OCI-LY7 (cell line): ENCODE data around the gene ANKRD40. TPM values are rescaled to one million over a fixed set of nuclear protein-coding genes. Genes with fewer than 3 reads are reported as not detected.

Experiments used
- BruUV-seq: library from RNA; stranded (reverse); fragments of 400-500 nt; replicated peaks from 2 replicates; lab custom pipeline; 2021; lab: Mats Ljungman, UMichigan
- CTCF ChIA-PET: fragments of 300-600 bp; sonication (Branson Sonifier 250); formaldehyde crosslinking; loops from one replicate; lab custom pipeline; 2022; ENCODE audit warnings: antibody characterized with exemption; ENCODE audit not compliant: unreplicated experiment; lab: Charles Lee
- POLR2A ChIA-PET: fragments of 300-600 bp; sonication (Branson Sonifier 250); formaldehyde crosslinking; loops from one replicate; lab custom pipeline; 2022; ENCODE audit warnings: antibody characterized with exemption; lab: Charles Lee
- DNase-seq: peaks from one replicate; pipeline ENCODE4 v3.0.0-alpha.2; 2015; ENCODE audit warnings: low spot score
- H2AFZ ChIP-seq: fragments of 200-600 bp; sonication (generic), shearing (Covaris generic); 2 replicates; pipeline ENCODE4 v1.6.1; 2014; ENCODE audit warnings: mild to moderate bottlenecking, antibody characterized with exemption, low read length, moderate library complexity
- H3K27ac ChIP-seq: fragments of 200-600 bp; sonication (generic); 2 replicates; pipeline ENCODE4 v1.5.1; 2014; ENCODE audit warnings: mixed run types, low read depth, mild to moderate bottlenecking, moderate library complexity, low read length, inconsistent platforms; ENCODE audit not compliant: poor library complexity, severe bottlenecking
- H3K36me3 ChIP-seq: fragments of 200-600 bp; sonication (generic); 2 replicates; pipeline ENCODE4 v1.6.1; 2014; ENCODE audit warnings: mild to moderate bottlenecking, antibody characterized with exemption, low read length, moderate library complexity, mixed read lengths; ENCODE audit not compliant: insufficient read depth
- H3K4me1 ChIP-seq: fragments of 200-600 bp; sonication (generic); 2 replicates; pipeline ENCODE4 v1.5.1; 2014; ENCODE audit warnings: mild to moderate bottlenecking, low read length; ENCODE audit not compliant: insufficient read depth, poor library complexity, severe bottlenecking
- H3K4me2 ChIP-seq: fragments of 200-600 bp; sonication (generic); 2 replicates; pipeline ENCODE4 v1.6.1; 2014; ENCODE audit warnings: mild to moderate bottlenecking, low read length
- H3K4me3 ChIP-seq: fragments of 200-600 bp; sonication (generic); 2 replicates; pipeline ENCODE4 v1.5.1; 2014; ENCODE audit warnings: mild to moderate bottlenecking, low read depth, low read length; ENCODE audit not compliant: poor library complexity, severe bottlenecking
- H3K79me2 ChIP-seq: fragments of 200-600 bp; sonication (generic); 2 replicates; pipeline ENCODE4 v1.6.1; 2016; ENCODE audit warnings: low read depth, mild to moderate bottlenecking, low read length, moderate library complexity, mixed read lengths; ENCODE audit not compliant: insufficient read depth
- H3K9me2 ChIP-seq: fragments of 200-600 bp; sonication (generic); 2 replicates; pipeline ENCODE4 v1.6.1; 2016; ENCODE audit warnings: mild to moderate bottlenecking, low read length, mixed read lengths; ENCODE audit not compliant: insufficient read depth
- H3K9me3 ChIP-seq: fragments of 200-600 bp; sonication (generic); 2 replicates; pipeline ENCODE4 v1.6.1; 2014; ENCODE audit warnings: mild to moderate bottlenecking, mixed run types, low read length, mixed read lengths
- H4K20me1 ChIP-seq: fragments of 200-600 bp; sonication (generic); 2 replicates; pipeline ENCODE4 v1.6.1; 2014; ENCODE audit warnings: mild to moderate bottlenecking, antibody characterized with exemption, low read length, moderate library complexity, mixed read lengths; ENCODE audit not compliant: insufficient read depth
- CTCF ChIP-seq: fragments of 200-600 bp; sonication (generic); conservative IDR thresholded peaks from 2 replicates; pipeline ENCODE4 v1.5.1; 2014; ENCODE audit warnings: mild to moderate bottlenecking, antibody characterized with exemption, low read length, moderate library complexity, mixed read lengths
- EZH2phosphoT487 ChIP-seq: fragments of 200-600 bp; sonication (generic); IDR thresholded peaks from 2 replicates; pipeline ENCODE4 v1.6.1; 2018; ENCODE audit warnings: low read depth, borderline replicate concordance, mild to moderate bottlenecking, mixed run types, antibody characterized with exemption, low read length, moderate library complexity, mixed read lengths
- intact Hi-C: fragments of 100-400 bp; cut with micrococcal nuclease; formaldehyde crosslinking; loops from one replicate; pipeline ENCODE4 v1.10.0; 2022; ENCODE audit not compliant: unreplicated experiment
- total RNA-seq, 2 experiments: library from RNA; depleted of rRNA in 1 of 2; stranded (reverse); fragments of >200 nt in 1 of 2; shearing (Covaris generic) in 1 of 2; gene quantifications; 2 replicates each; pipeline ENCODE4 v1.2.3, GENCODE V29; 2014 to 2022

ANKRD40 gene
- total RNA-seq, 2 experiments from 2014 or later, result 27.7 to 47.9 TPM

DNA sequence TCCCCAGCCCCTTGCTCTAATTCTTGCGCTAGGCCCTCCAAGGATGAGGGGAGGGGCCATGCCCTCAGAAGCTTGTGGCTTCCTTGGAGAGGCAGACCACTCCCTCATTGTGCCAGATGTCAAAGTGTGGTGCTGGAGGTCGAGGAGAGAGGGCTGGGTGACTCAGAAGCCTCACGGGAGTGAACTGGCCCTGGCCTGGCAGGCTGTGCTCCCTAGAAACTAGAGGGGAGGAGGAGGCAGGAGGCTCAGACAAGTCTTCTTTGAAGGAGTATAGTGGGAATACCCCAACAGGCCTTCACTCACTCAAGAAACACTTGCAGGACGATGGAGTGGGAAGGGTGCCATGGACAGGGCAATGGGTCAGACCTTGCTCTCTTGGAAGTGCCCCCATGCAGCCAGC, 18.5 kb downstream of the ANKRD40 start:
- intact Hi-C loops, result no loop called here
- Histone ChIP-seq H3K9me3 (no peaks in the 10 kb centered on the region), H3K36me3 (peaks cover 28% of the 10 kb centered on the region)

DNA sequence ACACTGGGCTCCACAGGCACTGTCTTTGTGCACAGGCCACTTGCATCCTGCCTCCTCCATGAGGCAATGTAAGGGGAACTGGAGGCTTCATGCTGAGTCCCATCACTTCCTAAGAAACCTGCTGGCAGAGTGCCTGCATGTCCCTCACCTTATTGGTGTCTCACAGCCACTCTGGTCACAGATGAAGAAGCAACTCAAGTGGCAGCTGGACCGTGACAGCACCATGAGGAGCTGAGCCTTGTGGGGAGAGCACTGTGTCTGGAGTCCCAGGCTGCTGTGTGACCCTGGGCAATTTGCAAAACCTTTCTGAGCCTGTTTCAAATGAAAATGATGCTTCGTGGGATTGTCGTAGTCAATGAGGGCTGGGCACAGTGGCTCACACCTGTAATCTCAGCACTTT, 19.5 kb downstream of the ANKRD40 start:
- no peak for TF ChIP-seq CTCF
- TF ChIP-seq EZH2phosphoT487, result no peak

More for the DNA sequence above, 18.5 kb downstream of the ANKRD40 start:
- ChIA-PET CTCF (no interaction called here), POLR2A (no interaction called here)
- Histone ChIP-seq H3K4me1 (no peaks in the 10 kb centered on the region), H3K4me3 (no peak overlapping the region), H2AFZ (no peak overlapping the region), H3K79me2 (no peaks in the 10 kb centered on the region), H3K4me2 (no peak overlapping the region), H3K9me2 (no peaks in the 10 kb centered on the region), H4K20me1 (no peaks in the 10 kb centered on the region; the same call in 1 of the 2 replicates), H3K27ac (no peak overlapping the region)
- BruUV-seq, result no TSS peak
- no peak for DNase-seq
- TF ChIP-seq EZH2phosphoT487, result no peak
- no peak for TF ChIP-seq CTCF

DNA sequence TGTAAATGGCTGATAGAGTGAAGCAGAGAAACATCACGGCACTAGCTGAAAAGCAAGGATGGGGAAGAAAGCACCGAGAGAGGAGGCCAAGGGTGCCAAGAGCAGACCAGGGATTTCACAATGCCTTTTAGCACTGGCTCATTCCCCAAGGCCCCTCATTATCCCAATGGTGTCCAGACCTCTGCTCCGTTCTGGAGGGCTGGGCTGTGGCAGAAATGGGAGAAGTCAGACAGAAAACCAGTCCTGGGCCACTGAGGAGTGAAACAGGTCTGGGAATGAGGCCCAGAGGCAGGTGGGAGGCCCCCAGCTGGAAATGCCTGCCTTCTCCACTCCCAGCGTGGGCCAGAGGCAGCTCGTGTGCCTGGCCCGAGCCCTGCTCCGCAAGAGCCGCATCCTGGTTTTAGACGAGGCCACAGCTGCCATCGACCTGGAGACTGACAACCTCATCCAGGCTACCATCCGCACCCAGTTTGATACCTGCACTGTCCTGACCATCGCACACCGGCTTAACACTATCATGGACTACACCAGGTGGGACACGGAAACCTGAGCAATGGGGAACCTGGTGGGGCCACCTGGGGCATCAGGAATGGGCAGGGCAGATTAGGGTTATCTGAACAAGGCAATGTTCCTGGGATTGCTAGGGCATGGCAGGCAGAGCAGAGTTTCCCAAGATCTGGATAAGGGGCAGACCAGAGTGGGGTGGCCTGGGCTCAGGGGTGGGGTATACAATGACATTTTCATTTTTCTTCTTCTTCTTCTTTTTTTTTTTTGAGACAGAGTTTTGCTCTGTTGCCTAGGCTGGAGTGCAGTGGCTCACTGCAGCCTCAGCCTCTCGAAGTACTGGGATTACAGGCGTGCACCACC, 20.3 kb downstream of the ANKRD40 start:
- no peak overlapping the region for H2AFZ ChIP-seq
- no peak for DNase-seq
- BruUV-seq, result no TSS peak
- no peaks in the 10 kb centered on the region; the same call in 1 of the 2 replicates for H4K20me1 ChIP-seq
- H3K9me3 ChIP-seq, result no peaks in the 10 kb centered on the region
- H3K36me3 ChIP-seq, result peaks cover 10% of the 10 kb centered on the region; the same call in 1 of the 2 replicates
- intact Hi-C loops, result no loop called here
- H3K27ac ChIP-seq, result no peak overlapping the region
- H3K4me3 ChIP-seq, result no peak overlapping the region
- H3K9me2 ChIP-seq, result no peaks in the 10 kb centered on the region
- H3K79me2 ChIP-seq, result no peaks in the 10 kb centered on the region
- ChIA-PET POLR2A (no interaction called here), CTCF (no interaction called here)
- no peak overlapping the region for H3K4me2 ChIP-seq
- TF ChIP-seq EZH2phosphoT487 (no peak), CTCF (no peak)
- H3K4me1 ChIP-seq, result no peaks in the 10 kb centered on the region

More for the DNA sequence above, 19.5 kb downstream of the ANKRD40 start:
- ChIA-PET POLR2A (no interaction called here), CTCF (no interaction called here)
- no peaks in the 10 kb centered on the region for H3K4me1 ChIP-seq
- peaks cover 18% of the 10 kb centered on the region for H3K36me3 ChIP-seq
- no TSS peak for BruUV-seq
- H3K9me3 ChIP-seq, result no peaks in the 10 kb centered on the region
- no peak overlapping the region for H3K4me2 ChIP-seq
- no peak overlapping the region for H3K27ac ChIP-seq
- no peak overlapping the region for H3K4me3 ChIP-seq
- no peak for DNase-seq
- H2AFZ ChIP-seq, result no peak overlapping the region
- no peaks in the 10 kb centered on the region for H3K79me2 ChIP-seq
- intact Hi-C loops, result no loop called here
- no peaks in the 10 kb centered on the region; the same call in 1 of the 2 replicates for H4K20me1 ChIP-seq
- no peaks in the 10 kb centered on the region for H3K9me2 ChIP-seq
